Calu3 (cell line): Measurements from ENCODE around the gene SLC12A8. TPM values are rescaled to one million over a fixed set of nuclear protein-coding genes. Genes with fewer than 3 reads are reported as not detected.

Source experiments
- BruUV-seq: library from RNA; stranded (reverse); fragments of 400-500 nt; replicated peaks from 2 replicates; lab custom pipeline; 2021; lab: Mats Ljungman, UMichigan
- CTCF ChIA-PET: fragments of 300-600 bp; sonication (Branson Sonifier 250); formaldehyde crosslinking; loops from one replicate; lab custom pipeline; 2022; ENCODE audit warnings: antibody characterized with exemption; lab: Charles Lee
- DNase-seq: peaks from one replicate; pipeline ENCODE4 v3.0.0; 2022
- H3K27ac Mint-ChIP-seq: one replicate; pipeline ENCODE4 v1.8.0; 2022; ENCODE audit warnings: mixed read lengths; ENCODE audit not compliant: unreplicated experiment
- H3K27me3 Mint-ChIP-seq: one replicate; pipeline ENCODE4 v1.8.0; 2022; ENCODE audit warnings: mixed read lengths; ENCODE audit not compliant: unreplicated experiment
- H3K36me3 Mint-ChIP-seq: one replicate; pipeline ENCODE4 v1.8.0; 2022; ENCODE audit warnings: mild to moderate bottlenecking, moderate library complexity, mixed read lengths; ENCODE audit not compliant: insufficient read depth, unreplicated experiment
- H3K4me1 Mint-ChIP-seq: one replicate; pipeline ENCODE4 v1.8.0; 2022; ENCODE audit warnings: mild to moderate bottlenecking, low read depth, mixed read lengths; ENCODE audit not compliant: unreplicated experiment
- H3K4me3 Mint-ChIP-seq: one replicate; pipeline ENCODE4 v1.8.0; 2022; ENCODE audit warnings: mild to moderate bottlenecking, low read depth, moderate library complexity, mixed read lengths; ENCODE audit not compliant: unreplicated experiment
- H3K9me3 Mint-ChIP-seq: one replicate; pipeline ENCODE4 v1.8.0; 2022; ENCODE audit warnings: low read depth, mixed read lengths; ENCODE audit not compliant: unreplicated experiment
- CTCF ChIP-seq: fragments of 200-600 bp; IDR thresholded peaks from one replicate; pipeline ENCODE4 v1.8.0; 2022; ENCODE audit warnings: antibody characterized with exemption; ENCODE audit not compliant: unreplicated experiment
- intact Hi-C: fragments of 100-400 bp; cut with micrococcal nuclease; formaldehyde crosslinking; loops from one replicate; pipeline ENCODE4 v1.10.0; 2022; ENCODE audit not compliant: unreplicated experiment
- total RNA-seq: library from RNA; stranded (reverse); gene quantifications from 2 replicates; pipeline ENCODE4 v1.2.3, GENCODE V29; 2022

Gene SLC12A8
- total RNA-seq, 1 experiment from 2014 or later: 16.8 TPM

DNA sequence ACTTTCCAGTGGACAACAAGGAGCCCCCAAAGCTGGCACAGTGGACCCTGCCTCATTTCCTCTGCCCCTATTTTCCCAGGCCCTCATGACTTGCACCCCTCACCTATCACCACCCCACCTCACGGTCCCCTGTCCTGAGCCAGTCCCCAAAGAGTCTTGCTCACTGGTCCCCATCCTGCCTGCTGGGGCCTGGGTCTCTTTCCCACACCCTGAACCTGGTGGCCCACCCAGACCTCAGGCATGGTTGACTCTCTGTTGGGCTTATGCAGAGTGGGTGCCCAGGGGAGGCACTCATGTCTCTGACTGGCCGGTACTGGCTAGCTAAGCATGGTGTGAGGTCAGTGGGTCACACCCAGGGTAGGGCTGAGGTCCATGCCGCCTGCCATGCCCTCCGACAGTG is 73.2 kb downstream of the SLC12A8 start:
- TF ChIP-seq CTCF: no peak
- H3K27ac Mint-ChIP-seq: no peak overlapping the region
- no peak overlapping the region for H3K4me3 Mint-ChIP-seq
- CTCF ChIA-PET: no interaction called here
- H3K9me3 Mint-ChIP-seq: no peaks in the 10 kb centered on the region
- H3K36me3 Mint-ChIP-seq: peaks cover 4% of the 10 kb centered on the region
- intact Hi-C loops: no loop called here
- no peak for DNase-seq
- no TSS peak for BruUV-seq
- no peaks in the 10 kb centered on the region for H3K4me1 Mint-ChIP-seq
- H3K27me3 Mint-ChIP-seq: no peaks in the 10 kb centered on the region

DNA sequence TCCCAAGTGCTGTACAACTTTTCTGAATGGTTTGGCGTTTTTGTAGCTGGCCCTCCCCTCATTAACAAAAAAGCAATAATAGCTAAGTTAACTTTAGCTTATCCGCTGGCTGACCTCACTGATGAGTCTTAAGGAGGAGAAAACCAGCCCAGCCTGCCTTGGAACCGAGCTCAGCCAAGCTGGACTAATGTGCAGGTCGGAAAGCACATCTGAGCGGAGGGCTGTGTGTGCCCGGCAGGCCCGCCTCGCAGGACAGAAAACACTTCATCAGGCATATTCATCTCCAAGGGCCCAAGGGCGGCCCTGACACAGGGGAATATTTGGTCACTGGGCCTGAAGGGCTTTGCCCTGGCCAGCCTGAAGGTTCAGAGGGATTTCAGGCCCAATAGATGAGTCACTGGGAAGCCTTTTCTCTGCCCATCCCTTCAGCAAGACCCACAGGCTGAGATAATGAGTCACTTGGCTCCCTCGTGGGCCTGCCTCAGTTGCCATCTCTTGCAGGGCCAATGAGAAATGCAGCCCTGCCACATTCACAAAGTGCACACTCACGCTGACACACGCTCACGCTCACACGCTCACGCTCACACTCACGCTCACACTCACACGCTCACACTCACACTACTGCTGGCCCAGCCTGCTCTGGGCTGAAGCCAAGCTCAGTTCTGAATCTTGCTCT is 75.1 kb downstream of the SLC12A8 start:
- no peaks in the 10 kb centered on the region for H3K9me3 Mint-ChIP-seq
- CTCF ChIA-PET: no interaction called here
- H3K4me3 Mint-ChIP-seq: no peak overlapping the region
- TF ChIP-seq CTCF: no peak
- DNase-seq: no peak
- H3K4me1 Mint-ChIP-seq: no peaks in the 10 kb centered on the region
- H3K36me3 Mint-ChIP-seq: peaks cover 4% of the 10 kb centered on the region
- H3K27me3 Mint-ChIP-seq: no peaks in the 10 kb centered on the region
- intact Hi-C loops: no loop called here
- no TSS peak for BruUV-seq
- no peak overlapping the region for H3K27ac Mint-ChIP-seq

- Mint-ChIP-seq H3K4me3 (no peak overlapping the region), H3K4me1 (no peaks in the 10 kb centered on the region), H3K27ac (no peak overlapping the region), H3K36me3 (peaks cover 4% of the 10 kb centered on the region), H3K9me3 (no peaks in the 10 kb centered on the region), H3K27me3 (no peaks in the 10 kb centered on the region)
- intact Hi-C loops: no loop called here
- no peak for DNase-seq
- CTCF ChIA-PET: no interaction called here
- no TSS peak for BruUV-seq
- TF ChIP-seq CTCF: no peak
These were observed 75.6 kb downstream of the SLC12A8 start for GRCh38 chr3:125136966-125137357.

DNA sequence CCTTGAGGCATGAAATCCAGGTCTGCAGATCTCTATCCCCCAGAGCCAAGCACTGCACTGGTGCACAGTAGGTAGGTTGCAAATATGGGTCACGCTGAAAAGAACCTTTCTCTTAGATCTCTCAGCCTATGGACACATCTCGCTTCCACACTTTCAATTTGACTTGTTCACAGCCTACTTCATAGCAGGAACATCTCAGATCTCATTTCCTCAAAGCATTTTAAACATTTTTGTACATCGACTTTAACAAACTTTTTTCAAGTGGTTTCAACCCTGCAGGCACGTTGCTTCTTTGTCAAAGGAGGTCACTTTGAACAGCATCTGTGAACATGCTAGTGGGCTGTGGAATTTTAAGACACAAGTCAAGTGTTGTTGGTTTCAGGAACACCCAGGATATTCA is 76.0 kb downstream of the SLC12A8 start:
- no peaks in the 10 kb centered on the region for H3K4me1 Mint-ChIP-seq
- BruUV-seq: no TSS peak
- H3K36me3 Mint-ChIP-seq: peaks cover 4% of the 10 kb centered on the region
- H3K4me3 Mint-ChIP-seq: no peak overlapping the region
- no peak for TF ChIP-seq CTCF
- DNase-seq: no peak
- no peaks in the 10 kb centered on the region for H3K9me3 Mint-ChIP-seq
- intact Hi-C loops: no loop called here
- no peaks in the 10 kb centered on the region for H3K27me3 Mint-ChIP-seq
- CTCF ChIA-PET: no interaction called here
- no peak overlapping the region for H3K27ac Mint-ChIP-seq
